HG02870 (cell line): ENCODE measurements around the gene ECM1.
A peak's percentile ranks its signal among the peaks of the same experiment; 100 is the strongest.

Experiments used
- ATAC-seq: cut with Tn5 transposase; IDR thresholded peaks from one replicate; pipeline ENCODE4 v1.9.1; 2021; ENCODE audit warnings: mild to moderate bottlenecking, moderate library complexity; ENCODE audit not compliant: unreplicated experiment

ECM1 gene

GRCh38 chr1:150557065-150557600 lies 49.2 kb downstream of the ECM1 start:
- ATAC-seq: no peak

DNA sequence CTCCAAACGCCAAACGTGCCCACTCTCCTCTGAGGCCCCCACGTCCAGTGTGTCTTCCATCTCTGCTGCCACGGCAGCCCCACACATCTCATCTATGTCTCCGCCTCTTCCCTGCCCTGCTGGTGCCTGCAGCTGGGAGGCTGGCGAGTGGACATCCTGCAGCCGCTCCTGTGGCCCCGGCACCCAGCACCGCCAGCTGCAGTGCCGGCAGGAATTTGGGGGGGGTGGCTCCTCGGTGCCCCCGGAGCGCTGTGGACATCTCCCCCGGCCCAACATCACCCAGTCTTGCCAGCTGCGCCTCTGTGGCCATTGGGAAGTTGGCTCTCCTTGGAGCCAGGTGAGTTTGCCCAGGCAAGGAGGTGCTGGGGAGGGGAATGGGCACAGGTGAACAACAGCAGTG lies 49.9 kb downstream of the ECM1 start:
- ATAC-seq: no peak

GRCh38 chr1:150558303-150558704 lies 50.4 kb downstream of the ECM1 start:
- ATAC-seq: no peak

DNA sequence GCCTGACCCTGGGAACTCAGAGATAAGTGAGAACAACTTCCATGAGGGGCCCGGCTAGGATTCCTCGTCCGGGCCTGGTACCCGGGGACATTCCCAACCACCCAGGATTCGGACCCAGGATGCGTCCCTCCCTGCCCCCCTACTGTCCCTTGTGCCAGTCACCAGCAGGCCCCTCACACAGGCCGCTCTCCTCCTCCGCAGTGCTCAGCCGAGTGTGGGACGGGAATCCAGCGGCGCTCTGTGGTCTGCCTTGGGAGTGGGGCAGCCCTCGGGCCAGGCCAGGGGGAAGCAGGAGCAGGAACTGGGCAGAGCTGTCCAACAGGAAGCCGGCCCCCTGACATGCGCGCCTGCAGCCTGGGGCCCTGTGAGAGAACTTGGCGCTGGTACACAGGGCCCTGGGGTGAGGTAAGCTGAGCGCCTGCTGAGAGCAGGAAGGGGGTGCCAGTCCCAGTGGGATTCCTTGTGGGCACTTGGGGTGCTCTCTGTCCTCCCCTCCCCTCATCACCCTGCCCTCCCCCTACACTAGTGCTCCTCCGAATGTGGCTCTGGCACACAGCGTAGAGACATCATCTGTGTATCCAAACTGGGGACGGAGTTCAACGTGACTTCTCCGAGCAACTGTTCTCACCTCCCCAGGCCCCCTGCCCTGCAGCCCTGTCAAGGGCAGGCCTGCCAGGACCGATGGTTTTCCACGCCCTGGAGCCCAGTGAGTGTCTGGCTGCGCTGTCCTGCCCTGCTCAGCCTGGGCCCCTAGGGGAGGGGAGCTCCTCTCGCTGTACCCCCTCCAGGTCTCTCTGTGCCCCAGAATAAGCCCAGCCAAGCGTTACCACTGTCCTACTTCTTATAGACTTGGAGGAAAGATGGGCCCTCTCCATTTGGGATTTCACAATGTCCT lies 51.1 kb downstream of the ECM1 start:
- no peak for ATAC-seq

GRCh38 chr1:150559656-150560010 lies 51.7 kb downstream of the ECM1 start:
- no peak for ATAC-seq

DNA sequence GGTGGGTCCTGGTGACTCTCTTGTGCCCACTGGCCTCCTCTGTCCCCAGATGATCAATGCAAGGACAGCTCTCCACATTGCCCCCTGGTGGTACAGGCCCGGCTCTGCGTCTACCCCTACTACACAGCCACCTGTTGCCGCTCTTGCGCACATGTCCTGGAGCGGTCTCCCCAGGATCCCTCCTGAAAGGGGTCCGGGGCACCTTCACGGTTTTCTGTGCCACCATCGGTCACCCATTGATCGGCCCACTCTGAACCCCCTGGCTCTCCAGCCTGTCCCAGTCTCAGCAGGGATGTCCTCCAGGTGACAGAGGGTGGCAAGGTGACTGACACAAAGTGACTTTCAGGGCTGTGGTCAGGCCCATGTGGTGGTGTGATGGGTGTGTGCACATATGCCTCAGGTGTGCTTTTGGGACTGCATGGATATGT lies 52.1 kb downstream of the ECM1 start:
- ATAC-seq: no peak

GRCh38 chr1:150560576-150561253 lies 52.8 kb downstream of the ECM1 start:
- peak; percentile 32 for ATAC-seq

DNA sequence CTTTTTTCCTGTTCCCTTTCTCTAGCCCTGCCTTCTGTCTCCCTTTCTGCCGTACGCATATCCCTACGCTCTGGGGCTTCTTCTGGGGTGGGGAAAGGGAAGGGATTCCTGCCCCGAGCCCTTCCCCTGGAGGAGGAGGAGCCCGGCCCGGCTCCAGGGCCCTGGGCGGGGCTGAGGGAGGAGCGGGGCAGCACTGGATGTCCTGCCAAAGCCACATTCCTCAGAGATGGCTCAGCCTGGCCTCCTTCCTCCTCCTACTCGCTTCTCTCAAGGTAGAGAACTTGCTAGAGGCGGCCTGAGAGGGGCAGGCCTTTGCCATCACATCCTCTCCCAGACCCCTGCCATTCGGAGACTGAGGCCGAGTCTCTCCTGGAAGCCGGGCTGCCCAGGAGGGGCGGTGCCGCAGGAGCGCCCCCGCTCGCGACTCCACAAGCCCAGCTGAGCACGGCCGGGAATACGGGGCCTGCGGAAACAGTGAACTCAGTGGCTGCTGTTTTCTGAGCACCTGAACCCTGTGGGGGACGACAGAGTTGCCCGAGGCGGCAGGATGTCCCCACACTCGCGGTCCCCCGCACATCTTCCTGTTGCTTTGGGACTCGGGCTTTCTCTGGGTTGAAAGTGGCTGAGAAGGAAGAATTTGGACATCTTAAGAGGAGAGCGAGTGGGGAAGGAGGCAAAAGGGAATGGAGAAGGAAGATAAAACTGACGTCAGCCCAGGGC lies 53.5 kb downstream of the ECM1 start:
- ATAC-seq: peak; percentile 18

DNA sequence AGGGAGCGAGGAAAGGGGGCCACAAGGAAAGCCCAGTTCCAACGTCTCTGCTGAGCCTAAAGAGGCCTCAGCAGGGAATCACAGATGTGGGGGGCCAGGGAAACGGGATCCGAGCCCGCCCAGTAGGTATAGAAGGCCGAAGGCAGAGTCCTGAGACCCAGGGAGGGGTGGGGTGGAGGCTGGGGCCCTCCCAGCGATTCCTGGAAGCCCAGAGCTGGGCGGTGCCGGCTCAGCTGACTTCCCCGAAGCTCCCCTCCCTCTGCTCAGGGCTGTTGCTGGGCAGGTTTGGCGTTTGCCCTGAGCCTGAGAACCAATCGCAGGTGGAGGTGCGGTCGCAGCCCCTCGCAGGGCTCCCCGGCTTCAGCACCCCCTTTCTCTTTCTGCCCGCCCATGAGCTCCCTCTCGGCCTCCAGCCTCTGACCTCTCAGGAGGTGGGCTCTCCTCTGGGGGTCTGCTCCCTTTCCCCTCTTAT lies 54.1 kb downstream of the ECM1 start:
- peak; percentile 23 for ATAC-seq

DNA sequence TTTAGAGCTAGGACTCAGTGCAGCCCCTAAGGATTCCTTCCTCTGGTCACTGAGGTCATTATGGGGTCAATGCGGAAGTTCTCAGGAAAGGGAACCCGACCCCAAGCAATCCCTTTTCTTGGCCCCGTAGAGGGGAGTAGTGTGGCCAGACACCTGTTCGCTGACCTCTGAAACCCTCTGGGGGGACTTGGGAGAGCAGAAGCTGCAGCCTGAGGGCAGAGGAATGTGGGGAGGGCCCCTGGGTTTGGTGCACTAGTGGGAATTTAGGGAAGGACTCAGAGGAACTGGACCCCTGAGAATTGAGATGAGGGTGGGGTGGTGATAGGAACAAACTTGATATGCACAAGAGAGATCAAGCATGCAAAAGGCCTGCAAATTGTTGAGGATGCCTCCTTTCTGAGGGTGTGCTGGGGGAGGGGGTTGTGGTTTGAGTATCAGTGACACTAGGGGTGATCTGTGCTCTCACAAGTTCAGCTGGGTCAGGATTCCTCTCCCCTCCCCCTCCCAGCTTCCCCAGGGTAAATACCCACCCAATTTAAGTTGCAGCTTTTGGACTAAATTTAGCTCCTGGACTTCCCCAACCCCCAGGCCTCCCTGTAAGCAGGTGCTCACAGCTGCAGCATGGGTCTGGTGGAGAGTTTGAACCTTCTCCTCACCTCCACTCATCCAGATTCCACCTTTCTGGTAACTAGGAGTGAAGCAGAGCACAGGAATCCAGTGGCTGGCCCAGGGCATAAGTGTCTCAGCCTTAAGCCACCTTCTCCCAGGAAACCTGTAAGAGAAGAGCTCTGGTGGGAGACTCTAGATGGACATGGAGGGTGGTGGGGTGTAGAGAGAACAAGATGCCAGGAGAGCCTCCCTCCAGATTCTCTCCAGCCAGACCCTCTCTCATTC lies 54.8 kb downstream of the ECM1 start:
- ATAC-seq: peak; percentile 37
